Tibial nerve (tissue), 4 donors: ENCODE measurements around the gene CAMTA1. TPM values are rescaled to one million over a fixed set of nuclear protein-coding genes. Genes with fewer than 3 reads are reported as not detected.

Experiments
- DNase-seq, 2 donors: peaks; one replicate each; pipeline ENCODE4 v3.0.0-alpha.2; 2019; ENCODE audit warnings: low spot score in 2 of 2
- H3K27ac ChIP-seq, 4 donors: fragments of 200-600 bp; sonication (generic) in 3 of 4; one replicate each; pipeline ENCODE4 v1.5.1; 2017 to 2019; ENCODE audit warnings: mild to moderate bottlenecking in 1 of 4
- H3K27me3 ChIP-seq, 2 donors: fragments of 200-600 bp; sonication (generic) in 1 of 2; one replicate each; pipeline versions ENCODE4 v1.5.1 to v1.6.0; 2017 to 2019
- H3K36me3 ChIP-seq, 3 donors: fragments of 200-600 bp; sonication (generic); one replicate each; pipeline ENCODE4 v1.5.1; 2018 to 2019
- H3K4me1 ChIP-seq, 4 donors: fragments of 200-600 bp; sonication (generic) in 3 of 4; one replicate each; pipeline ENCODE4 v1.5.1; 2017 to 2019
- H3K4me3 ChIP-seq, 4 donors: fragments of 200-600 bp; sonication (generic) in 3 of 4; one replicate each; pipeline ENCODE4 v1.5.1; 2017 to 2019; ENCODE audit warnings: mild to moderate bottlenecking in 1 of 4, moderate library complexity in 1 of 4
- H3K9me3 ChIP-seq, 4 donors: fragments of 200-600 bp; sonication (generic) in 3 of 4; one replicate each; pipeline ENCODE4 v1.5.1; 2017 to 2019
- CTCF ChIP-seq, 5 experiments: fragments of 200-600 bp in 3 of 5; fragments of 450-650 bp in 2 of 5; sonication (generic) in 3 of 5; IDR thresholded peaks; one replicate each; pipeline ENCODE4 v1.5.1; 2016 to 2019; ENCODE audit warnings: antibody characterized with exemption in 5 of 5, mild to moderate bottlenecking in 3 of 5, moderate library complexity in 2 of 5
- EP300 ChIP-seq, 2 donors: sonication (generic); formaldehyde crosslinking; IDR thresholded peaks; one replicate each; pipeline ENCODE4 v1.6.1; 2017; ENCODE audit warnings: antibody characterized with exemption in 2 of 2, mild to moderate bottlenecking in 1 of 2
- POLR2A ChIP-seq, 2 donors: fragments of 450-650 bp; IDR thresholded peaks; one replicate each; pipeline ENCODE4 v1.6.1; 2017; ENCODE audit warnings: antibody characterized with exemption in 2 of 2, mild to moderate bottlenecking in 2 of 2, moderate library complexity in 2 of 2
- WGBS, 2 donors: methylation state at CpG; one replicate each; pipeline ENCODE4 v1.1.5; 2018; 5-methylcytosine and 5-hydroxymethylcytosine counted together
- total RNA-seq, 4 donors: library from RNA; depleted of rRNA; stranded (reverse); fragments of >200 nt; gene quantifications; one replicate each; pipeline ENCODE4 v1.1.0, GENCODE V29; 2016

CAMTA1 gene
- total RNA-seq, 4 donors from 2014 or later, result 41.8 to 104 (median 87.2) TPM

GRCh38 chr1:6747674-6748073 is 37.6 kb upstream of the CAMTA1 start:
- no peaks in the 10 kb centered on the region for H3K27me3 ChIP-seq
- no peak for DNase-seq
- no peak overlapping the region for H3K27ac ChIP-seq
- no peaks in the 10 kb centered on the region for H3K9me3 ChIP-seq
- H3K4me3 ChIP-seq, result no peak overlapping the region
- peaks cover 0 to 15% (median 8%) of the 10 kb centered on the region in 4 donors for H3K4me1 ChIP-seq
- no peaks in the 10 kb centered on the region for H3K36me3 ChIP-seq
- WGBS, 2 donors, result 75 to 84% methylated on average over 2 of the region's 2 CpGs
- TF ChIP-seq EP300 (IDR thresholded peaks at IDR 0.05) (no peak), CTCF (IDR thresholded peaks at IDR 0.05) (no peak), POLR2A (IDR thresholded peaks at IDR 0.05) (no peak)

GRCh38 chr1:6750490-6750889 is 34.8 kb upstream of the CAMTA1 start:
- TF ChIP-seq EP300 (IDR thresholded peaks at IDR 0.05), result no peak
- no peak for TF ChIP-seq CTCF (IDR thresholded peaks at IDR 0.05)
- TF ChIP-seq POLR2A (IDR thresholded peaks at IDR 0.05), result no peak
- Histone ChIP-seq H3K9me3 (no peaks in the 10 kb centered on the region), H3K36me3 (no peaks in the 10 kb centered on the region), H3K4me3 (no peak overlapping the region), H3K27ac (no peak overlapping the region), H3K27me3 (no peaks in the 10 kb centered on the region), H3K4me1 (no peaks in the 10 kb centered on the region)
- DNase-seq, result no peak
- WGBS, 2 donors, result 90 to 91% methylated on average over 4 of the region's 4 CpGs

GRCh38 chr1:6753320-6754140 is 31.7 kb upstream of the CAMTA1 start:
- no peak overlapping the region for H3K4me3 ChIP-seq
- H3K27ac ChIP-seq, result no peak overlapping the region
- H3K27me3 ChIP-seq, result no peaks in the 10 kb centered on the region
- H3K36me3 ChIP-seq, result no peaks in the 10 kb centered on the region
- no peak for DNase-seq
- no peaks in the 10 kb centered on the region for H3K4me1 ChIP-seq
- WGBS, 2 donors, result 82 to 88% methylated on average over 10 of the region's 10 CpGs
- no peaks in the 10 kb centered on the region for H3K9me3 ChIP-seq
- TF ChIP-seq POLR2A (IDR thresholded peaks at IDR 0.05) (no peak), EP300 (IDR thresholded peaks at IDR 0.05) (no peak), CTCF (IDR thresholded peaks at IDR 0.05) (no peak)

GRCh38 chr1:6756457-6756856 is 28.8 kb upstream of the CAMTA1 start:
- Histone ChIP-seq H3K9me3 (no peaks in the 10 kb centered on the region), H3K4me1 (no peaks in the 10 kb centered on the region), H3K36me3 (no peaks in the 10 kb centered on the region), H3K27ac (no peak overlapping the region), H3K27me3 (no peaks in the 10 kb centered on the region), H3K4me3 (no peak overlapping the region)
- TF ChIP-seq POLR2A (IDR thresholded peaks at IDR 0.05) (no peak), EP300 (IDR thresholded peaks at IDR 0.05) (no peak), CTCF (IDR thresholded peaks at IDR 0.05) (no peak)
- DNase-seq, result no peak
- WGBS, 2 donors, result 53 to 55% methylated on average over 1 of the region's 1 CpG

- Histone ChIP-seq H3K4me1 (no peaks in the 10 kb centered on the region), H3K9me3 (no peaks in the 10 kb centered on the region), H3K27me3 (no peaks in the 10 kb centered on the region), H3K4me3 (no peak overlapping the region), H3K27ac (no peak overlapping the region), H3K36me3 (no peaks in the 10 kb centered on the region)
- no peak for DNase-seq
- no peak for TF ChIP-seq POLR2A (IDR thresholded peaks at IDR 0.05)
- no peak for TF ChIP-seq EP300 (IDR thresholded peaks at IDR 0.05)
- no peak for TF ChIP-seq CTCF (IDR thresholded peaks at IDR 0.05)
- 66 to 67% methylated on average over 22 to 25 of the region's 25 CpGs for WGBS, 2 donors
These were observed 27.4 kb upstream of the CAMTA1 start for GRCh38 chr1:6757719-6758435.
